ENCODE measurements around the gene ZBED3. TPM values are rescaled to one million over a fixed set of nuclear protein-coding genes. Genes with fewer than 3 reads are reported as not detected.

The ZBED3 gene
- total RNA-seq, 1 experiment from 2014 or later, result 7.0 TPM

DNA sequence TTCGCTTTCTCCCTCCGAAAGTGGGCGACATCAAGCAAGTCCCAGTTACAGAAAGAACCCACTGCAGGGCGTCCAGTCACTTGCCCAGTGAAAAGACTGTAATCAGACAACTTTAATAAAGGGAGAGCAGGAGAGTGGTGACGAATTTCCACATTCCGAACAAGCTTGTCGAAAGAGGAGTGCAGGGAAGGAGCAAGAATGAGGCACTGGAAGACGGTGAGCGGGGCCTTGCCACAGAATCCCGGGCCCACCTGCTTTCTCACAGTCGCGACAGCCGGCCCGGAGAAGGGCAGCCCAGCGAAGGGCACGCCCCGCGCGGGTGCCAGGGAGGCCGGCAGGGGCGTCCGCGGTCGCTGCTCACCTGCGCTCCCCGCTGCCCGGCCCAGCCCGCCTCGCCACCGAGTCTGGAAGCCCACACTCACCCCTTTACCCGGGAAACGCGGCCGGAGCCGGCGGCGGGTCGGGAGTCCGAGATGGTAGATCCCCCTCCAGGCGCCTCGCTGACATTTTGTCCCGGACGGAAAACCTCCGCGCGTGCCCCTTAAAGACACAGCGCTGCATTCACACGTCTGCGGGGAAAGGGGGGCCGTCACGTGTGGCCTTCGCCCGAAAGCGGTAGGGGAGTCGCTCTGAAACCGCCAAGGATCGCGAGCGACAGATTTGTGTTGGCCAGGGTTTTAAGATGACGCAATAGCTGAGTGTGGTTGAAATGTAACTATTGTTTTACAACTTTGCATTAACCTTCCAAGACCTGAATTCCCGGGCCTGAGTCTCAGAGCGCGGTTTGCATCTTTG, at the start of gene ZBED3 (continued):
- TF ChIP-seq NFATC4 (CRISPR knock-in tag; IDR thresholded peaks at IDR 0.05), result no peak
- TF ChIP-seq, protein P1, sequence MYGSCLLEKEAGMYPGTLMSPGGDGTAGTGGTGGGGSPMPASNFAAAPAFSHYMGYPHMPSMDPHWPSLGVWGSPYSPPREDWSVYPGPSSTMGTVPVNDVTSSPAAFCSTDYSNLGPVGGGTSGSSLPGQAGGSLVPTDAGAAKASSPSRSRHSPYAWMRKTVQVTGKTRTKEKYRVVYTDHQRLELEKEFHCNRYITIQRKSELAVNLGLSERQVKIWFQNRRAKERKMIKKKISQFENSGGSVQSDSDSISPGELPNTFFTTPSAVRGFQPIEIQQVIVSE (CRISPR knock-in tag; IDR thresholded peaks at IDR 0.05; ENCODE audit: borderline replicate concordance), result no peak
- TF ChIP-seq, protein P2, sequence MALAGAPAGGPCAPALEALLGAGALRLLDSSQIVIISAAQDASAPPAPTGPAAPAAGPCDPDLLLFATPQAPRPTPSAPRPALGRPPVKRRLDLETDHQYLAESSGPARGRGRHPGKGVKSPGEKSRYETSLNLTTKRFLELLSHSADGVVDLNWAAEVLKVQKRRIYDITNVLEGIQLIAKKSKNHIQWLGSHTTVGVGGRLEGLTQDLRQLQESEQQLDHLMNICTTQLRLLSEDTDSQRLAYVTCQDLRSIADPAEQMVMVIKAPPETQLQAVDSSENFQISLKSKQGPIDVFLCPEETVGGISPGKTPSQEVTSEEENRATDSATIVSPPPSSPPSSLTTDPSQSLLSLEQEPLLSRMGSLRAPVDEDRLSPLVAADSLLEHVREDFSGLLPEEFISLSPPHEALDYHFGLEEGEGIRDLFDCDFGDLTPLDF (CRISPR knock-in tag; IDR thresholded peaks at IDR 0.05), result no peak
- no peak for TF ChIP-seq ZNF121 (CRISPR knock-in tag; IDR thresholded peaks at IDR 0.05)
- TF ChIP-seq, protein P3, sequence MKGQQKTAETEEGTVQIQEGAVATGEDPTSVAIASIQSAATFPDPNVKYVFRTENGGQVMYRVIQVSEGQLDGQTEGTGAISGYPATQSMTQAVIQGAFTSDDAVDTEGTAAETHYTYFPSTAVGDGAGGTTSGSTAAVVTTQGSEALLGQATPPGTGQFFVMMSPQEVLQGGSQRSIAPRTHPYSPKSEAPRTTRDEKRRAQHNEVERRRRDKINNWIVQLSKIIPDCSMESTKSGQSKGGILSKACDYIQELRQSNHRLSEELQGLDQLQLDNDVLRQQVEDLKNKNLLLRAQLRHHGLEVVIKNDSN (CRISPR knock-in tag; IDR thresholded peaks at IDR 0.05), result peak; percentile 72; the same call in 1 of the 2 replicates
- TF ChIP-seq, protein P4, sequence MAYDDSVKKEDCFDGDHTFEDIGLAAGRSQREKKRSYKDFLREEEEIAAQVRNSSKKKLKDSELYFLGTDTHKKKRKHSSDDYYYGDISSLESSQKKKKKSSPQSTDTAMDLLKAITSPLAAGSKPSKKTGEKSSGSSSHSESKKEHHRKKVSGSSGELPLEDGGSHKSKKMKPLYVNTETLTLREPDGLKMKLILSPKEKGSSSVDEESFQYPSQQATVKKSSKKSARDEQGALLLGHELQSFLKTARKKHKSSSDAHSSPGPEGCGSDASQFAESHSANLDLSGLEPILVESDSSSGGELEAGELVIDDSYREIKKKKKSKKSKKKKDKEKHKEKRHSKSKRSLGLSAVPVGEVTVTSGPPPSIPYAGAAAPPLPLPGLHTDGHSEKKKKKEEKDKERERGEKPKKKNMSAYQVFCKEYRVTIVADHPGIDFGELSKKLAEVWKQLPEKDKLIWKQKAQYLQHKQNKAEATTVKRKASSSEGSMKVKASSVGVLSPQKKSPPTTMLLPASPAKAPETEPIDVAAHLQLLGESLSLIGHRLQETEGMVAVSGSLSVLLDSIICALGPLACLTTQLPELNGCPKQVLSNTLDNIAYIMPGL (CRISPR knock-in tag; IDR thresholded peaks at IDR 0.05), result peak; percentile 67; the same call in 1 of the 2 replicates
- TF ChIP-seq ZNF416 (CRISPR knock-in tag; IDR thresholded peaks at IDR 0.05), result no peak
- peak; percentile 84; the same call in 1 of the 2 replicates for TF ChIP-seq KAT7 (CRISPR knock-in tag; IDR thresholded peaks at IDR 0.05; ENCODE audit: borderline replicate concordance)
- no peak for TF ChIP-seq SOX15 (CRISPR knock-in tag; IDR thresholded peaks at IDR 0.05)
- 0 out of 2 replicates have a peak, but pooled peaks have one; percentile 19 for TF ChIP-seq TP53 (CRISPR knock-in tag; IDR thresholded peaks at IDR 0.05)
- 0 out of 2 replicates have a peak, but pooled peaks have one; percentile 23 for TF ChIP-seq NR1H2 (CRISPR knock-in tag; IDR thresholded peaks at IDR 0.05)
- TF ChIP-seq, protein P5, sequence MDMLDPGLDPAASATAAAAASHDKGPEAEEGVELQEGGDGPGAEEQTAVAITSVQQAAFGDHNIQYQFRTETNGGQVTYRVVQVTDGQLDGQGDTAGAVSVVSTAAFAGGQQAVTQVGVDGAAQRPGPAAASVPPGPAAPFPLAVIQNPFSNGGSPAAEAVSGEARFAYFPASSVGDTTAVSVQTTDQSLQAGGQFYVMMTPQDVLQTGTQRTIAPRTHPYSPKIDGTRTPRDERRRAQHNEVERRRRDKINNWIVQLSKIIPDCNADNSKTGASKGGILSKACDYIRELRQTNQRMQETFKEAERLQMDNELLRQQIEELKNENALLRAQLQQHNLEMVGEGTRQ (CRISPR knock-in tag; IDR thresholded peaks at IDR 0.05), result peak; percentile 70
- no peak for TF ChIP-seq FOXJ3 (CRISPR knock-in tag; IDR thresholded peaks at IDR 0.05; ENCODE audit: borderline replicate concordance)
- TF ChIP-seq, protein P6, sequence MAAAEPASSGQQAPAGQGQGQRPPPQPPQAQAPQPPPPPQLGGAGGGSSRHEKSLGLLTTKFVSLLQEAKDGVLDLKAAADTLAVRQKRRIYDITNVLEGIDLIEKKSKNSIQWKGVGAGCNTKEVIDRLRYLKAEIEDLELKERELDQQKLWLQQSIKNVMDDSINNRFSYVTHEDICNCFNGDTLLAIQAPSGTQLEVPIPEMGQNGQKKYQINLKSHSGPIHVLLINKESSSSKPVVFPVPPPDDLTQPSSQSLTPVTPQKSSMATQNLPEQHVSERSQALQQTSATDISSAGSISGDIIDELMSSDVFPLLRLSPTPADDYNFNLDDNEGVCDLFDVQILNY (CRISPR knock-in tag; IDR thresholded peaks at IDR 0.05), result no peak
- TF ChIP-seq, protein P7, sequence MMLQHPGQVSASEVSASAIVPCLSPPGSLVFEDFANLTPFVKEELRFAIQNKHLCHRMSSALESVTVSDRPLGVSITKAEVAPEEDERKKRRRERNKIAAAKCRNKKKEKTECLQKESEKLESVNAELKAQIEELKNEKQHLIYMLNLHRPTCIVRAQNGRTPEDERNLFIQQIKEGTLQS (CRISPR knock-in tag; conservative IDR thresholded peaks at IDR 0.05), result peak; percentile 41; the same call in 1 of the 2 replicates
- TF ChIP-seq, protein P8, sequence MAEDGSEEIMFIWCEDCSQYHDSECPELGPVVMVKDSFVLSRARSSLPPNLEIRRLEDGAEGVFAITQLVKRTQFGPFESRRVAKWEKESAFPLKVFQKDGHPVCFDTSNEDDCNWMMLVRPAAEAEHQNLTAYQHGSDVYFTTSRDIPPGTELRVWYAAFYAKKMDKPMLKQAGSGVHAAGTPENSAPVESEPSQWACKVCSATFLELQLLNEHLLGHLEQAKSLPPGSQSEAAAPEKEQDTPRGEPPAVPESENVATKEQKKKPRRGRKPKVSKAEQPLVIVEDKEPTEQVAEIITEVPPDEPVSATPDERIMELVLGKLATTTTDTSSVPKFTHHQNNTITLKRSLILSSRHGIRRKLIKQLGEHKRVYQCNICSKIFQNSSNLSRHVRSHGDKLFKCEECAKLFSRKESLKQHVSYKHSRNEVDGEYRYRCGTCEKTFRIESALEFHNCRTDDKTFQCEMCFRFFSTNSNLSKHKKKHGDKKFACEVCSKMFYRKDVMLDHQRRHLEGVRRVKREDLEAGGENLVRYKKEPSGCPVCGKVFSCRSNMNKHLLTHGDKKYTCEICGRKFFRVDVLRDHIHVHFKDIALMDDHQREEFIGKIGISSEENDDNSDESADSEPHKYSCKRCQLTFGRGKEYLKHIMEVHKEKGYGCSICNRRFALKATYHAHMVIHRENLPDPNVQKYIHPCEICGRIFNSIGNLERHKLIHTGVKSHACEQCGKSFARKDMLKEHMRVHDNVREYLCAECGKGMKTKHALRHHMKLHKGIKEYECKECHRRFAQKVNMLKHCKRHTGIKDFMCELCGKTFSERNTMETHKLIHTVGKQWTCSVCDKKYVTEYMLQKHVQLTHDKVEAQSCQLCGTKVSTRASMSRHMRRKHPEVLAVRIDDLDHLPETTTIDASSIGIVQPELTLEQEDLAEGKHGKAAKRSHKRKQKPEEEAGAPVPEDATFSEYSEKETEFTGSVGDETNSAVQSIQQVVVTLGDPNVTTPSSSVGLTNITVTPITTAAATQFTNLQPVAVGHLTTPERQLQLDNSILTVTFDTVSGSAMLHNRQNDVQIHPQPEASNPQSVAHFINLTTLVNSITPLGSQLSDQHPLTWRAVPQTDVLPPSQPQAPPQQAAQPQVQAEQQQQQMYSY (CRISPR knock-in tag; IDR thresholded peaks at IDR 0.05), result no peak
- TF ChIP-seq TEAD4 (CRISPR knock-in tag; IDR thresholded peaks at IDR 0.05), result no peak
- TF ChIP-seq ETV6 (CRISPR knock-in tag; IDR thresholded peaks at IDR 0.05), result peak; percentile 48
- no peak for TF ChIP-seq TEAD1 (CRISPR knock-in tag; IDR thresholded peaks at IDR 0.05)
- TF ChIP-seq, protein P9, sequence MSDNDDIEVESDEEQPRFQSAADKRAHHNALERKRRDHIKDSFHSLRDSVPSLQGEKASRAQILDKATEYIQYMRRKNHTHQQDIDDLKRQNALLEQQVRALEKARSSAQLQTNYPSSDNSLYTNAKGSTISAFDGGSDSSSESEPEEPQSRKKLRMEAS (CRISPR knock-in tag; IDR thresholded peaks at IDR 0.05), result peak; percentile 60; the same call in 1 of the 2 replicates
- no peak for TF ChIP-seq ATF1 (CRISPR knock-in tag; IDR thresholded peaks at IDR 0.05)
- TF ChIP-seq CREB1 (CRISPR knock-in tag; IDR thresholded peaks at IDR 0.05), result no peak
- TF ChIP-seq, protein P10, sequence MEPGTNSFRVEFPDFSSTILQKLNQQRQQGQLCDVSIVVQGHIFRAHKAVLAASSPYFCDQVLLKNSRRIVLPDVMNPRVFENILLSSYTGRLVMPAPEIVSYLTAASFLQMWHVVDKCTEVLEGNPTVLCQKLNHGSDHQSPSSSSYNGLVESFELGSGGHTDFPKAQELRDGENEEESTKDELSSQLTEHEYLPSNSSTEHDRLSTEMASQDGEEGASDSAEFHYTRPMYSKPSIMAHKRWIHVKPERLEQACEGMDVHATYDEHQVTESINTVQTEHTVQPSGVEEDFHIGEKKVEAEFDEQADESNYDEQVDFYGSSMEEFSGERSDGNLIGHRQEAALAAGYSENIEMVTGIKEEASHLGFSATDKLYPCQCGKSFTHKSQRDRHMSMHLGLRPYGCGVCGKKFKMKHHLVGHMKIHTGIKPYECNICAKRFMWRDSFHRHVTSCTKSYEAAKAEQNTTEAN (CRISPR knock-in tag; IDR thresholded peaks at IDR 0.05), result peak; percentile 67; the same call in 1 of the 2 replicates
- TF ChIP-seq, protein P11, sequence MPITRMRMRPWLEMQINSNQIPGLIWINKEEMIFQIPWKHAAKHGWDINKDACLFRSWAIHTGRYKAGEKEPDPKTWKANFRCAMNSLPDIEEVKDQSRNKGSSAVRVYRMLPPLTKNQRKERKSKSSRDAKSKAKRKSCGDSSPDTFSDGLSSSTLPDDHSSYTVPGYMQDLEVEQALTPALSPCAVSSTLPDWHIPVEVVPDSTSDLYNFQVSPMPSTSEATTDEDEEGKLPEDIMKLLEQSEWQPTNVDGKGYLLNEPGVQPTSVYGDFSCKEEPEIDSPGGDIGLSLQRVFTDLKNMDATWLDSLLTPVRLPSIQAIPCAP (CRISPR knock-in tag; IDR thresholded peaks at IDR 0.05), result 0 out of 2 replicates have a peak, but pooled peaks have one; percentile 35
